GM23338 (cell line): ENCODE results near the gene BTBD9. TPM values are rescaled to one million over a fixed set of nuclear protein-coding genes. Genes with fewer than 3 reads are reported as not detected.

Experiments
- ATAC-seq: fragments of 200-7000 bp; cut with Tn5 transposase; 3 replicates; pipeline ENCODE4 v1.9.1; 2020
- DNase-seq: peaks from one replicate; pipeline ENCODE4 v3.0.0-alpha.2; 2015; ENCODE audit warnings: low spot score
- H2AFZ ChIP-seq: fragments of 200-600 bp; sonication (generic); 2 replicates; pipeline ENCODE4 v1.8.0; 2016; ENCODE audit warnings: antibody characterized with exemption, mild to moderate bottlenecking, moderate library complexity
- H3F3A ChIP-seq: fragments of 200-600 bp; sonication (generic); replicated peaks from 2 replicates; pipeline ENCODE4 v1.8.0; 2017; ENCODE audit warnings: antibody characterized with exemption, mixed run types, low read depth
- H3K27ac ChIP-seq: fragments of 200-600 bp; sonication (generic); 2 replicates; pipeline ENCODE4 v1.6.1; 2016; ENCODE audit warnings: low read depth
- H3K27me3 ChIP-seq: fragments of 200-600 bp; sonication (generic); 2 replicates; pipeline ENCODE4 v1.8.0; 2016; ENCODE audit warnings: mild to moderate bottlenecking, mixed run types, moderate library complexity; ENCODE audit not compliant: insufficient read depth
- H3K36me3 ChIP-seq: fragments of 200-600 bp; sonication (generic); 2 replicates; pipeline ENCODE4 v1.8.0; 2016; ENCODE audit warnings: mild to moderate bottlenecking; ENCODE audit not compliant: insufficient read depth
- H3K4me1 ChIP-seq: fragments of 200-600 bp; sonication (generic); 2 replicates; pipeline ENCODE4 v1.8.0; 2016; ENCODE audit warnings: mild to moderate bottlenecking, moderate library complexity; ENCODE audit not compliant: insufficient read depth
- H3K4me2 ChIP-seq: fragments of 200-600 bp; sonication (generic); 2 replicates; pipeline ENCODE4 v1.7.1; 2017; ENCODE audit warnings: mixed run types
- H3K4me3 ChIP-seq: fragments of 200-600 bp; sonication (generic); 2 replicates; pipeline ENCODE4 v1.6.1; 2016; ENCODE audit warnings: mixed run types
- H3K79me2 ChIP-seq: fragments of 200-600 bp; sonication (generic); replicated peaks from 2 replicates; pipeline ENCODE4 v1.8.0; 2017; ENCODE audit warnings: mild to moderate bottlenecking; ENCODE audit not compliant: insufficient read depth
- H3K9me2 ChIP-seq: fragments of 200-600 bp; sonication (generic); 2 replicates; pipeline ENCODE4 v1.8.0; 2017; ENCODE audit not compliant: insufficient read depth
- H4K20me1 ChIP-seq: fragments of 200-600 bp; sonication (generic); replicated peaks from 2 replicates; pipeline ENCODE4 v1.8.0; 2017; ENCODE audit warnings: mild to moderate bottlenecking; ENCODE audit not compliant: insufficient read depth
- H3K27ac Mint-ChIP-seq: 2 replicates; pipeline ENCODE4 v1.8.0; 2020; ENCODE audit warnings: inconsistent platforms, mild to moderate bottlenecking, moderate library complexity, mixed read lengths
- H3K27me3 Mint-ChIP-seq: 3 replicates; pipeline ENCODE4 v1.8.0; 2022; ENCODE audit warnings: low read depth, mild to moderate bottlenecking, moderate library complexity, mixed read lengths, inconsistent platforms; ENCODE audit not compliant: insufficient read depth, poor library complexity
- H3K36me3 Mint-ChIP-seq: 3 replicates; pipeline ENCODE4 v1.8.0; 2021; ENCODE audit warnings: low read depth, mild to moderate bottlenecking, inconsistent platforms, moderate library complexity, mixed read lengths
- H3K4me1 Mint-ChIP-seq: 3 replicates; pipeline ENCODE4 v1.8.0; 2020; ENCODE audit warnings: mild to moderate bottlenecking, inconsistent platforms, mixed read lengths
- H3K4me3 Mint-ChIP-seq: 3 replicates; pipeline ENCODE4 v1.8.0; 2021; ENCODE audit warnings: moderate library complexity, mild to moderate bottlenecking, inconsistent platforms, mixed read lengths
- H3K9me3 Mint-ChIP-seq: 3 replicates; pipeline ENCODE4 v1.8.0; 2020; ENCODE audit warnings: moderate library complexity, mild to moderate bottlenecking, inconsistent platforms, mixed read lengths
- CREB1 ChIP-seq: fragments of 250-450 bp; sonication (Bioruptor Pico); IDR thresholded peaks from 2 replicates; pipeline ENCODE4 v1.5.0; 2020; ENCODE audit warnings: low read depth, mild to moderate bottlenecking, moderate library complexity
- ETS1 ChIP-seq: IDR thresholded peaks from 2 replicates; pipeline ENCODE4 v1.6.1; 2016; ENCODE audit warnings: antibody characterized with exemption
- EZH2phosphoT487 ChIP-seq: fragments of 200-600 bp; sonication (generic); IDR thresholded peaks from one replicate; pipeline ENCODE4 v1.8.1; 2018; ENCODE audit warnings: antibody characterized with exemption; ENCODE audit not compliant: unreplicated experiment
- JUNB ChIP-seq: IDR thresholded peaks from one replicate; pipeline ENCODE4 v1.6.1; 2016; ENCODE audit warnings: antibody characterized with exemption; ENCODE audit not compliant: unreplicated experiment
- NANOG ChIP-seq: IDR thresholded peaks from 2 replicates; pipeline ENCODE4 v1.6.1; 2016; ENCODE audit warnings: antibody characterized with exemption, borderline replicate concordance
- POLR2AphosphoS5 ChIP-seq: IDR thresholded peaks from 2 replicates; pipeline ENCODE4 v1.6.1; 2016; ENCODE audit warnings: antibody characterized with exemption, low read depth
- REST ChIP-seq: IDR thresholded peaks from one replicate; pipeline ENCODE4 v1.6.1; 2018; ENCODE audit warnings: antibody characterized with exemption; ENCODE audit not compliant: unreplicated experiment
- STAT1 ChIP-seq: IDR thresholded peaks from one replicate; pipeline ENCODE4 v1.6.1; 2016; ENCODE audit warnings: antibody characterized with exemption; ENCODE audit not compliant: unreplicated experiment
- ZNF114 ChIP-seq: fragments of 250-450 bp; sonication (Bioruptor Pico); IDR thresholded peaks from 2 replicates; pipeline ENCODE4 v1.5.0; 2020; ENCODE audit warnings: mild to moderate bottlenecking, moderate library complexity
- ZNF331 ChIP-seq: fragments of 250-450 bp; sonication (Bioruptor Pico); IDR thresholded peaks from 2 replicates; pipeline ENCODE4 v1.5.0; 2020; ENCODE audit warnings: low read depth, mild to moderate bottlenecking, moderate library complexity
- ZNF462 ChIP-seq: fragments of 250-450 bp; sonication (Bioruptor Pico); IDR thresholded peaks from 2 replicates; pipeline ENCODE4 v1.5.0; 2020; ENCODE audit warnings: mild to moderate bottlenecking, moderate library complexity
- polyA plus RNA-seq: library from polyadenylated mRNA; unstranded; fragments of >200 nt; fragmentation: Nextera tagmentation; extraction: Ambion mirVana; gene quantifications from 2 replicates; pipeline ENCODE4 v1.2.1, GENCODE V29; 2016
- total RNA-seq: library from RNA; depleted of rRNA; stranded (reverse); fragments of >200 nt; shearing (Covaris generic); gene quantifications from 2 replicates; pipeline ENCODE4 v1.2.3, GENCODE V29; 2014

Gene BTBD9
- total and polyA plus RNA-seq, 2 experiments from 2014 or later = 4.2 to 5.3 TPM

GRCh38 chr6:38396209-38396608 is 243.5 kb downstream of the BTBD9 start:
- no peaks in the 10 kb centered on the region for H3F3A ChIP-seq
- no peak overlapping the region for H3K27ac ChIP-seq
- H3K79me2 ChIP-seq = no peaks in the 10 kb centered on the region
- no peaks in the 10 kb centered on the region for H3K36me3 ChIP-seq
- no peak for DNase-seq
- Mint-ChIP-seq H3K27ac (no peak overlapping the region), H3K9me3 (no peaks in the 10 kb centered on the region), H3K36me3 (no peaks in the 10 kb centered on the region), H3K27me3 (no peaks in the 10 kb centered on the region), H3K4me3 (no peak overlapping the region), H3K4me1 (peaks cover 15% of the 10 kb centered on the region; the same call in 2 of the 3 replicates)
- peaks cover 17% of the 10 kb centered on the region for H3K4me1 ChIP-seq
- no peaks in the 10 kb centered on the region for H3K27me3 ChIP-seq
- no peak overlapping the region for H3K4me3 ChIP-seq
- no peak overlapping the region for H3K4me2 ChIP-seq
- no peaks in the 10 kb centered on the region; the same call in 1 of the 2 replicates for H3K9me2 ChIP-seq
- no peaks in the 10 kb centered on the region for H4K20me1 ChIP-seq
- H2AFZ ChIP-seq = no peak overlapping the region
- TF ChIP-seq EZH2phosphoT487 (no peak), CREB1 (no peak)
- ATAC-seq = no peak

GRCh38 chr6:38393986-38394385 is 245.7 kb downstream of the BTBD9 start:
- Mint-ChIP-seq H3K27me3 (no peaks in the 10 kb centered on the region), H3K27ac (no peak overlapping the region; the same call in 1 of the 2 replicates), H3K4me1 (peaks cover 19% of the 10 kb centered on the region; the same call in 2 of the 3 replicates), H3K4me3 (no peak overlapping the region), H3K9me3 (no peaks in the 10 kb centered on the region), H3K36me3 (no peaks in the 10 kb centered on the region)
- H2AFZ ChIP-seq = peak overlapping the region; percentile 1; the same call in 1 of the 2 replicates
- H3F3A ChIP-seq = no peaks in the 10 kb centered on the region
- no peaks in the 10 kb centered on the region for H3K36me3 ChIP-seq
- no peaks in the 10 kb centered on the region for H4K20me1 ChIP-seq
- no peaks in the 10 kb centered on the region for H3K27me3 ChIP-seq
- no peak overlapping the region for H3K4me2 ChIP-seq
- H3K27ac ChIP-seq = no peak overlapping the region
- H3K9me2 ChIP-seq = no peaks in the 10 kb centered on the region; the same call in 1 of the 2 replicates
- H3K4me3 ChIP-seq = no peak overlapping the region
- no peak for DNase-seq
- ATAC-seq = no peak
- no peaks in the 10 kb centered on the region for H3K79me2 ChIP-seq
- H3K4me1 ChIP-seq = peaks cover 24% of the 10 kb centered on the region
- TF ChIP-seq ZNF114 (CRISPR knock-in tag) = no peak
- no peak for TF ChIP-seq CREB1
- no peak for TF ChIP-seq REST
- no peak for TF ChIP-seq ETS1
- no peak for TF ChIP-seq POLR2AphosphoS5
- TF ChIP-seq ZNF331 (CRISPR knock-in tag) = no peak
- TF ChIP-seq NANOG = no peak
- TF ChIP-seq STAT1 = no peak
- TF ChIP-seq JUNB = no peak
- no peak for TF ChIP-seq EZH2phosphoT487
- TF ChIP-seq ZNF462 (CRISPR knock-in tag) = no peak
